HG03159 (cell line): ENCODE measurements around the gene OR4D1.

Source experiments
- ATAC-seq: cut with Tn5 transposase; IDR thresholded peaks from one replicate; pipeline ENCODE4 v1.9.1; 2021; ENCODE audit warnings: mild to moderate bottlenecking, moderate library complexity; ENCODE audit not compliant: unreplicated experiment

Gene OR4D1

GRCh38 chr17:58153046-58153445 lies 4.9 kb downstream of the OR4D1 start:
- ATAC-seq = no peak

- no peak for ATAC-seq
These were observed 5.5 kb downstream of the OR4D1 start for GRCh38 chr17:58153671-58154070.

GRCh38 chr17:58156839-58157803 lies 8.9 kb downstream of the OR4D1 start:
- no peak for ATAC-seq

DNA sequence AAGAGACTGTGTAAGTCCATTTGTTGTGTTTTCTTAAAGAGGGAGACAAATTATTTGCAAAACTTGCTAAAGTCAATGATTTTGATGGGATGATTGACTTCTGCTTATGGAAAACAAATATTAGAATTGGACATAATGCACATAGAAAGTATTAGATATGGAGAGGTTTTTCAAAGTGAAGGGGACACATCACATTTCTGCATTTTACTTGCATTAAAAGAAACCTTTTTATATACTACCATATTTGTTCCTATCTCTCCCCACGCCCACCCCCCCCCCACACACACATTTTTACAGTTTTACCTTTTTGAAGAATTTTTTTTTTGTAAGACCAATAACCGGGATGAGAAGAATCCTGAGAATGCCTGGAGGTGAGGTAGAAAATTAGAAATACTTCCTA lies 10.0 kb downstream of the OR4D1 start:
- no peak for ATAC-seq

- no peak for ATAC-seq
These were observed 13.4 kb downstream of the OR4D1 start for GRCh38 chr17:58161566-58161965.

GRCh38 chr17:58165981-58166380 lies 17.8 kb downstream of the OR4D1 start:
- no peak for ATAC-seq

- ATAC-seq = no peak
These were observed 18.5 kb downstream of the OR4D1 start, which contains the start of gene OR4D2 for GRCh38 chr17:58166682-58167081. OR4D2 (plus strand) TSS chr17:58166982; CDS start chr17:58169656, 2,674 bp downstream.

DNA sequence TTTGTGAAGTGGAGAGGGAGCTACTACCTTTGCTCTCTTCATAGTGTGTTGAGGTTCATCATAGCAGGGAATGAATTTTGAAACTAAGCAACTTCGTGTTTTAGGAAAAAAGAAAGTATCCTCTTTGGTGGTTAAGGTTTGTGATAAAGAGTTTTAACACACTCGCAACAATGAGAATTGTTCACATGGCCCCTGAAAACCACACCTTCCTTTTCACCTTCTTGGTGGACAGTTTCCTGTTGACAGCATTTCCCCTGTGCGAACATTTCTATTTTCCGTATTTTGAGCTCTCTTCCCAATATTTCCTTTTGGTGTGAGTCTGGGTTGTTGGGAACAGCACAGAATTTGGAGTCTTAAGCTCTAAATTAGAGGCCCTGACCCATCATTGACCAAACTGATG lies 22.4 kb downstream of the OR4D1 start:
- ATAC-seq = no peak

DNA sequence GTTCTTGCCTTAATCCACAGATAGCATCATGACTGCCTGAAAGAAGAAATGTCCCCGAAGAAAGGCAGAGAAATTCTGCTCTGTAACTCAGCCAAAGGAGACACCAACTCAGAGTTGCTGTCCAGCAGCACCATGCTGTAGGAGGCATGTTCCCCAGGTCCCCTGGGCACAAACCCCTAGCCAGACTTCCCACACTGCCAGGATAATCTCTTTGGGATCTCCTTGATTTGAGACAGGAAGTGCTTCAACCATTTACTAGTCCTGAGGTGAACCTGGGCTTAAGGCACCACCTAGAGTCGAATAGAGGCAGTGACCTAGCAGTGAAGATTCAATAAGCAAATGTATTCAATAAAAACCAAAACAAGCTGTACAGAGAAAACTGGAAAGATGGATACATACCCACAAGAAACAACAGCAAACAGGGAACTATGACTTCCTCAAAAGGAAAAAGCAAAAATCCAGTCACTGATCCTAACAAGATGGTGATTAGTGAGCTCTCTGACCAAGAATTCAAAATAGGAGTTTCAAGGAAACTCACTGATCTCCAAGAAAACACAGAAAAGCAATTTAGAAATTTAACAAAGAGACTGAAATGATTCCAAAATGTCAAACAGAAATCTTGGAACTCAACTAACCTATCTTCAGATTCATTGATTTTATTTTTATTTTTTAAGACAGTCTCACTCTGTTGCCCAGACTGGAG lies 24.3 kb downstream of the OR4D1 start:
- ATAC-seq = no peak

DNA sequence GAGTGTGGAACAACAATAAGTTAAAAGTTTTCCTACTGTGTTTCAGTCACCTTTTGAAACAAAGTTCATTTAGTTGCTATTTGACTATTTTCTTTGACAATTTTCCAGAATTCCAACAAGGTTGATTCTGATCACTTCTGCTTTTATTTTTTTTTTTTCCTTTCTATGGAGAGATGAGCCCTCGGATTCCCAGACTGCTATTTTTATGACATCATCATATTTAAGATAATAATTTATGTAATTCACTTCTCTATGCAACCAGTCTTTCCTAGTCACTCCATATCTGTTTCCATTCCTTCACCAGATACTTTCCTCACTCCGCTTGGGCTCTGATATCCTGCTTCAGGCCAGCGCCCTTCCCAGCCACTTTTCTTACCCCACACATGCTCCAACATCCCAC lies 26.7 kb downstream of the OR4D1 start:
- ATAC-seq = no peak

- ATAC-seq = no peak
These were observed 28.0 kb downstream of the OR4D1 start for GRCh38 chr17:58176200-58176599.

- no peak for ATAC-seq
These were observed 33.6 kb downstream of the OR4D1 start for GRCh38 chr17:58181796-58182195.

- ATAC-seq = no peak
These were observed 35.3 kb downstream of the OR4D1 start for GRCh38 chr17:58183514-58183913.

DNA sequence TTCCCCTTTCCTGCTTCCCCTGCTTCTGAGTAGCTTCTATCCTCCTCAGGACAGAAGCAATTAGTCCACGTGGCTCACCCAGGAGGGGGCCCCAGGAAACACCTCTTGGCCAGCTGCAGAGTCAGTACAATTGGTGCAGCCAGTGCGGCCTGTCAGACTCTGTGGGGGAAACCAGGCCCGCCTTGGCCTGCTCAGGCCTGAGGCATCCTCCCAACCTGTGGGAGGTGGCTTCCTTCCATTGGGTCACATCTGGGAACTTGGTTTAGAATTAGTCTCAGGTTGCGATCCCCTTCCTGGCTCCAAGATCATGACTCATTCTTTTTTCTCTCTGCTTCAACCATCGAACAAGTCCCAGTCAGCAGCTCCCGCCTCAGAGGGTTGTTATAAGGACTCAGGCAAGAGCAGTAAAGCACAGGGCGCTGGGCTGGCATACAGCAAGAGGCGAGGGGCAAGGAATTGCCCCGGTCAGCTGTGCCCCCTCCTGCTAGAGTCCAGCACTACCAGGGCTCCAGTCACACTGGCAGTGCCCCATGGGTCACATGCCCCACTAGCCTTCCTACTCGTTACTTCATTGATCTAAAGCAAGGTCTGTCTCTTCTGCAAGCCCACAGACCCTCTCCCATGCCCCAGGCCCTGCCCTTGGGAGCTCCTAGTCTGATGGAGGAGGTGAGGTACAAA lies 36.3 kb downstream of the OR4D1 start:
- ATAC-seq = no peak

GRCh38 chr17:58184986-58185761 lies 37.0 kb downstream of the OR4D1 start:
- no peak for ATAC-seq

GRCh38 chr17:58186591-58186990 lies 38.4 kb downstream of the OR4D1 start:
- ATAC-seq = no peak

GRCh38 chr17:58187063-58187462 lies 38.9 kb downstream of the OR4D1 start:
- no peak for ATAC-seq

GRCh38 chr17:58187675-58188074 lies 39.5 kb downstream of the OR4D1 start:
- ATAC-seq = no peak

DNA sequence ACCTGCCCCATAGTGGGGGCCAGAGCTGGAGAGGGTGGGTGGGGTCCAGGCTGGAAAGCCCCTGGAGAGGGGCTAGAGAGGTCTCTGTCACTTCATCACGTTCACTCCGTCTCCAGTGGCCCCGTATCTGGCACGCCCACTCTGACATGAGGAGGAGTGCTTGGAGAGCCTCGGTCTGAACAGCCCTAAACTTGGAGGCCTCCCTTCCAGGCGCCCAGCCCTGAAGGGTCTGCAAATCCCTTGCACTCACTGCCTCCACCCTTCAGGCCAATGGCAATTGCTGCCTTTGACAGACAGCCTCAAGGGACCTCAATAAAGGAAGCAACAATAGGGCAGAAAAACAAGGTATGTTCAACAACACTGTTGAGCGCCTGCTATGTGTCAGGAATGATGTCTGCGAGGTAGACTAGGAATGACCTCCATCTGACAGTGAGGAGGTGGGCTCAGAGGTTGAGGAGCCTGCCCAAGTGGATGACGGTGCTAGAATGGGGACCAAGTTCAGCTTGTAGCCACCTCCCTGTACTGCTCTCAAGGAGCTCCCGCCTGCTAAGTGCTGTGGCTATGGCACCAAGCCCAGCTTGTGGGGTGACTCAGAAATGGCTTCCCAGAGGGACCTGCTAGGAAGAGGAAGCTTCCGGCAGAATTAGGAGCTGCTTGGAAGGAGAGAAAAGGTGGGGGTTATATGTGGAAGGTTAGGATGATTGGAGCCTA lies 41.4 kb downstream of the OR4D1 start:
- no peak for ATAC-seq
